Pancreas (tissue), 10 donors: Measurements from ENCODE around the gene ATG4D. TPM values are rescaled to one million over a fixed set of nuclear protein-coding genes. Genes with fewer than 3 reads are reported as not detected.
A peak's percentile ranks its signal among the peaks of the same experiment; 100 is the strongest.

Source experiments
- ATAC-seq, 4 donors: fragments of 200-7000 bp; cut with Tn5 transposase; one replicate each; pipeline versions ENCODE4 v1.8.0 to v1.9.1; 2020; ENCODE audit warnings: mild to moderate bottlenecking in 4 of 4, moderate library complexity in 4 of 4
- DNase-seq, 6 donors: peaks; one replicate each; pipeline ENCODE4 v3.0.0-alpha.2; 2020
- FAIRE-seq: peaks from 2 replicates; lab custom pipeline; 2012; peaks lifted over from hg19 to GRCh38; lab: Jason Lieb, UNC
- H3K27ac ChIP-seq, 4 donors: fragments of 200-600 bp; sonication (generic); 1 replicate in 3 of 4; 2 replicates in 1 of 4; pipeline versions ENCODE4 v1.5.0 to v1.8.0; 2020
- H3K27me3 ChIP-seq, 4 donors: fragments of 200-600 bp; one replicate each; pipeline ENCODE4 v1.8.0; 2021
- H3K36me3 ChIP-seq, 3 donors: fragments of 200-600 bp; sonication (generic) in 1 of 3; one replicate each; pipeline versions ENCODE4 v1.5.0 to v1.8.0; 2020 to 2021
- H3K4me1 ChIP-seq, 3 donors: fragments of 200-600 bp; one replicate each; pipeline ENCODE4 v1.8.0; 2021
- H3K4me3 ChIP-seq, 4 donors: fragments of 200-600 bp; sonication (generic) in 2 of 4; one replicate each; pipeline versions ENCODE4 v1.5.0 to v1.8.0; 2020 to 2021
- H3K9me3 ChIP-seq, 4 donors: fragments of 200-600 bp; one replicate each; pipeline ENCODE4 v1.8.0; 2021
- CTCF ChIP-seq, 4 donors: fragments of 200-600 bp; sonication (generic) in 3 of 4; IDR thresholded peaks; one replicate each; pipeline versions ENCODE4 v1.5.0 to v1.8.0; 2021; ENCODE audit warnings: antibody characterized with exemption in 4 of 4
- WGBS, 2 donors: extraction: QIAGEN DNeasy Blood & Tissue Kit; methylation state at CpG; one replicate each; pipeline ENCODE4 v1.1.7; 2013; 5-methylcytosine and 5-hydroxymethylcytosine counted together
- intact Hi-C, 3 donors: fragments of 100-400 bp; cut with DNase I; formaldehyde crosslinking; loops; one replicate each; pipeline versions ENCODE4 v1.11.1 to v1.14.2; 2022
- polyA plus RNA-seq, 2 donors: library from polyadenylated mRNA; stranded (reverse); fragments of 200-250 nt; gene quantifications; one replicate each; pipeline ENCODE4 v1.2.3, GENCODE V29; 2013
- total RNA-seq, 6 donors: library from RNA; stranded (reverse); fragmentation: NEBNext Ultra II Directional in 4 of 6; extraction: Animal tissue kit (Norgen Biotek cat#: 25700) in 4 of 6; gene quantifications; one replicate each; pipeline versions ENCODE4 v1.2.1 to v1.2.4, GENCODE V29; 2021 to 2023
- donor health status: healthy with polysubstance abuse.
- donor health status: DM: no; HTN: no; CAD: no; lungs with moderate emphysema.
- donor health status: DM: no; HTN: no; CAD: no.
- donor health status: control.
- donor health status: control.
- donor health status: Bipolar disorder and iron deficiency.
- donor health status: DM: yes; HTN: yes; CAD: no.
- donor health status: DM: no; HTN: no; CAD: no.
- donor health status: DM: no; HTN: no; CAD: no.
- donor health status: DM: yes; HTN: yes; CAD: no.

Gene ATG4D
- total and polyA plus RNA-seq, 8 donors, result 12.9 to 62.1 (median 22.7) TPM

DNA sequence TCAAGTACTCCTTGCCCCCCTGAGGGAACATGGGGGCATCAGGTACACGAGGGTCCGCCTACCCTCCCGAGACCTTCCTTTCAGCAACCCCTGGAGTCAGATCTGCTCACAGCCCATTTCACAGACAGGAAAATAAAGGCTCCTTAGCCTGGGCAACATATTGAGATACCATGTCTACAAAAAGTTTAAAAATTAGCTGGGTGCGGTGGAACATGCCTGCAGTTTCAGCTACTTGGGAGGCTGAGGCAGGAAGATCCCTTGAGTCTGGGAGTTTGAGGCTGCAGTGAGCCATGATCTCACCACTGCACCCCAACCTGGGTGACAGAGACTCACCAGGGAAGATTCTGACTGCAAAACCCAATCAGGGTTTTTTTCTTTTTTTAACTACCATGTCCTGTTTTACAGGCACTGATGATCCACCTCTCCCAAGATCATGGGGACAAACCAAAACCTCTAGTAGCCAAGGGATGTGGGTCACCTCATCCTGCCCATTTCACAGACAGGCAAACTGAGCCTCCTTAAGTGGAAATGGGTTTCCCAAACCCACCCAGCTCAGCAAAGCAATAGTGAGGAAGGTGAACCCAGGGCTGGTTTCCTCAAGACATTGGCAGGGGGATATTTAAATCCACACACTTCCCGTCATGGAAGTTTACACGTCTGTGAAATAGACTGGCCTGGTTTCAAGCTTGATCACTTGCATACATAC, 31.5 kb downstream of the ATG4D start:
- intact Hi-C loops, result loop anchor here in 1 of 3 donors (10.0 kb wide), 1 partner anchor 70 kb away; no protein-coding TSS in a partner anchor
- 89 to 94% methylated on average over 6 of the region's 6 CpGs for WGBS, 2 donors
- no peak for ATAC-seq

DNA sequence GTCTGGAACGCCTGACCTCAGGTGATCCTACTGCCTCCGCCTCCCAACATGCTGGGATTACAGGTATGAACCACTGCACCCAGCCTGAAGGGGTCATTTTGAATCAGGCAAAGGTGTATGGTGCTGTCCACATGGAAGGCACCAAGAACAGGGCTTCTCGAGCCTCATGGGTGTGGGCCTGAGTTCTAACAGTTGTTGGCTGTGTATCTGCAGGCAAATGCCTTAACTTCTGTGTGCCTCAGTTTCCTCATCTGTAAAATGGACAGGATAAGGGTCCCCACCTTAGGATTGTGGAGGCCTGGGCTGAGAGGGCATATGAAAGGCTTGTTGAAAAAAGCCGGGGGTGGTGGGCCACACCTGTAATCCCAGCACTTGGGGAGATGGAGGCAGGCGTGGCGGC, 34.2 kb downstream of the ATG4D start:
- H3K36me3 ChIP-seq, result peaks cover 0 to 7% (median 0%) of the 10 kb centered on the region in 3 donors
- 74 to 83% methylated on average over 6 of the region's 6 CpGs for WGBS, 2 donors
- TF ChIP-seq CTCF (IDR thresholded peaks at IDR 0.05), result no peak
- intact Hi-C loops, result loop anchor here in 1 of 3 donors (10.0 kb wide), 1 partner anchor 67 kb away; no protein-coding TSS in a partner anchor
- FAIRE-seq (no peak), ATAC-seq (no peak), DNase-seq (no peak)
- no peaks in the 10 kb centered on the region for H3K4me1 ChIP-seq
- H3K4me3 ChIP-seq, result no peak overlapping the region
- no peak overlapping the region for H3K27ac ChIP-seq
- no peaks in the 10 kb centered on the region for H3K27me3 ChIP-seq
- no peaks in the 10 kb centered on the region for H3K9me3 ChIP-seq

More for the DNA sequence above, 31.5 kb downstream of the ATG4D start:
- TF ChIP-seq CTCF (IDR thresholded peaks at IDR 0.05), result no peak
- Histone ChIP-seq H3K27me3 (no peaks in the 10 kb centered on the region), H3K9me3 (no peaks in the 10 kb centered on the region), H3K4me3 (no peak overlapping the region), H3K36me3 (peaks cover 0 to 7% (median 0%) of the 10 kb centered on the region in 3 donors), H3K4me1 (no peaks in the 10 kb centered on the region), H3K27ac (no peak overlapping the region)
- no peak for FAIRE-seq
- DNase-seq, result no peak

DNA sequence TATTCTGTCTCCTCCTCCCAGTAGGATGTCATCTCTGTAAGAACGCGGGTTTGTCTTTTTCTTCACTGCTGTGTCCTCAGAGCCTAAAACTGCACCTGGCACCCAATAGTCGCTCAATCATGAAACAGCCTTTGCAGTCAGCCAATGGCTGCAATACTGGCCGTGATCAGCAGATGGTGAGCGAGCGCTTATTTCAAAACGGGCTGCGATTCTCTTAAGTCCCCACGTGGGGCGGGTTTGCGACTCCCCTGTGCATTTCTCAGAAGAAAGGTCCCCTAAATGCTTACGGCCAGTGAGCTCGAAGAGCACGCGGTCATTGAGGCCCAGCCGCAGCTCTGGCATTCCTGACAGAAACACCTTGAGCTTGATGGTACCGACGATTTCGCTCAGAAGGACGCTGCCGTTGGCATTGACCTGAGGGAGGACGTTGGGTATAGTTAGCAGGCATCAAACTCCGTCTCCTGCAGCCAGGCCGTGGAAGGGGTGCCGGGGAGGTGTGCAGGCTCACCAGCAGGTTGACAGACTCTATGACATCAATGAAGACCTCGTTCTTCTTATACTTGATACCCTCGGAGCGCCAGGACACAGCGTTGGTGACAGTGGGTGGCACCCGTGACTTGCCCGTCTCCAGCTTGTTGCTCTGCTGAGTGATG, 37.4 kb downstream of the ATG4D start:
- intact Hi-C loops, result loop anchor here in 1 of 3 donors (5.0 kb wide), 1 partner anchor 61 kb away; no protein-coding TSS in a partner anchor
- TF ChIP-seq CTCF (IDR thresholded peaks at IDR 0.05), result peak; percentile 80 to 96 (median 93)
- Histone ChIP-seq H3K36me3 (peaks cover 0 to 7% (median 0%) of the 10 kb centered on the region in 3 donors), H3K27me3 (no peaks in the 10 kb centered on the region), H3K4me3 (no peak overlapping the region), H3K27ac (no peak overlapping the region), H3K9me3 (no peaks in the 10 kb centered on the region), H3K4me1 (no peaks in the 10 kb centered on the region)
- WGBS, 2 donors, result 34 to 35% methylated on average over 31 of the region's 31 CpGs
- ATAC-seq (peak; percentile 88 to 98 (median 97)), DNase-seq (peak; percentile 74 to 92 (median 88)), FAIRE-seq (no peak)

DNA sequence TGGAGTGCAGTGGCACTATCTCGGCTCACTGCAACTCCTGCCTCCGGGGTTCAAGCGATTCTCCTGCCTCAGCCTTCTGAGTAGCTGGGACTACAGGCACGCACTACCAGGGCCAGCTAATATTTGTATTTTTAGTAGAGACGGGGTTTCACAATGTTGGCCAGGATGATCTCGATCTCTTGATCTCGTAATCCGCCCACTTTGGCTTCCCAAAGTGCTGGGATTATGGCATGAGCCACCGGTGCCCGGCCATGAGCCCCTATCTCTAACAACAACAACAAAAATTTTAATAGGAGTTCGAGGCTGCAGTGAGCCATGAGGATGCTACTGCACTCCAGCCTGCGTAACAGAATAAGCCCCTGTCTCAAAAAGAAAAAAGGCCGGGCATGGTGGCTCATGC, 38.4 kb downstream of the ATG4D start:
- intact Hi-C loops, result loop anchor here in 2 of 3 donors (2.0 to 5.0 kb wide), 2 partner anchors 60 to 65 kb away; no protein-coding TSS in a partner anchor
- Histone ChIP-seq H3K27me3 (no peaks in the 10 kb centered on the region), H3K36me3 (peaks cover 0 to 7% (median 0%) of the 10 kb centered on the region in 3 donors), H3K4me3 (no peak overlapping the region), H3K4me1 (no peaks in the 10 kb centered on the region), H3K9me3 (no peaks in the 10 kb centered on the region), H3K27ac (no peak overlapping the region)
- 87 to 89% methylated on average over 13 of the region's 13 CpGs for WGBS, 2 donors
- FAIRE-seq, result no peak
- no peak for TF ChIP-seq CTCF (IDR thresholded peaks at IDR 0.05)
- no peak for ATAC-seq
- DNase-seq, result no peak
